Effector CD4-positive, alpha-beta T cell (primary cell): Measurements from ENCODE around the gene HTR5A. TPM values are rescaled to one million over a fixed set of nuclear protein-coding genes. Genes with fewer than 3 reads are reported as not detected.
A peak's percentile ranks its signal among the peaks of the same experiment; 100 is the strongest.
"Not testable (repeated sequence)": the region's sequence is repeated elsewhere in the genome, so short reads cannot be mapped to it uniquely, and the experiment has no call there.

Experiments used
- DNase-seq: peaks from one replicate; pipeline ENCODE4 v3.0.0-alpha.2; 2020
- total RNA-seq: gene quantifications from one replicate; lab custom pipeline; 2026; lab: John Stamatoyannopoulos, UW

The HTR5A gene
- not detected for total RNA-seq

- DNase-seq = peak; percentile 63
These were observed at the start of gene HTR5A for GRCh38 chr7:155069992-155070751. Gene HTR5A (plus strand): TSS chr7:155070324. CDS start chr7:155070900, 576 bp downstream.

- DNase-seq = no peak
These were observed 49.1 kb upstream of the HTR5A start for GRCh38 chr7:155020996-155021395.

- DNase-seq = no peak
These were observed 48.4 kb upstream of the HTR5A start for GRCh38 chr7:155021699-155022145.

- no peak for DNase-seq
These were observed 42.2 kb upstream of the HTR5A start for GRCh38 chr7:155027879-155028278.

GRCh38 chr7:155032978-155033377 lies 37.1 kb upstream of the HTR5A start:
- DNase-seq = no peak

- not testable (repeated sequence) for DNase-seq
These were observed 35.6 kb upstream of the HTR5A start for GRCh38 chr7:155034495-155034894.

- DNase-seq = no peak
These were observed 31.8 kb upstream of the HTR5A start for GRCh38 chr7:155038335-155038734.

- no peak for DNase-seq
These were observed 26.4 kb upstream of the HTR5A start for GRCh38 chr7:155043756-155044155.

GRCh38 chr7:155048006-155048405 lies 22.1 kb upstream of the HTR5A start:
- DNase-seq = no peak

GRCh38 chr7:155051355-155051754 lies 18.8 kb upstream of the HTR5A start:
- no peak for DNase-seq

- no peak for DNase-seq
These were observed 17.1 kb upstream of the HTR5A start for GRCh38 chr7:155053002-155053401.

GRCh38 chr7:155054761-155055160 lies 15.4 kb upstream of the HTR5A start:
- DNase-seq = no peak

- DNase-seq = no peak
These were observed 13.0 kb upstream of the HTR5A start for GRCh38 chr7:155057076-155057475.

- no peak for DNase-seq
These were observed 11.2 kb upstream of the HTR5A start for GRCh38 chr7:155058896-155059295.

GRCh38 chr7:155059703-155060102 lies 10.4 kb upstream of the HTR5A start:
- DNase-seq = no peak

GRCh38 chr7:155062411-155062810 lies 7.7 kb upstream of the HTR5A start:
- DNase-seq = no peak

GRCh38 chr7:155064186-155064585 lies 5.9 kb upstream of the HTR5A start:
- DNase-seq = no peak

- no peak for DNase-seq
These were observed 3.6 kb upstream of the HTR5A start for GRCh38 chr7:155066417-155066950.

GRCh38 chr7:155071121-155071651 lies 1.1 kb downstream of the HTR5A start:
- DNase-seq = no peak

GRCh38 chr7:155071916-155072571 lies 1.9 kb downstream of the HTR5A start:
- no peak for DNase-seq

GRCh38 chr7:155073922-155074321 lies 3.8 kb downstream of the HTR5A start:
- DNase-seq = no peak

- no peak for DNase-seq
These were observed 13.9 kb downstream of the HTR5A start for GRCh38 chr7:155084021-155084420.

- DNase-seq = no peak
These were observed 14.8 kb downstream of the HTR5A start for GRCh38 chr7:155084969-155085368.

- no peak for DNase-seq
These were observed 20.6 kb downstream of the HTR5A start for GRCh38 chr7:155090684-155091083.
